Kasumi-1 (cell line): ENCODE results near the gene SEC14L1.

Experiments
- DNase-seq, 2 experiments: peaks; one replicate each; lab custom pipeline; 2025; lab: John Stamatoyannopoulos, UW

Gene SEC14L1

GRCh38 chr17:77214328-77214727, 73.6 kb downstream of the SEC14L1 start:
- DNase-seq, result no peak

GRCh38 chr17:77214743-77215142, 74.0 kb downstream of the SEC14L1 start:
- peak; percentile 66 to 74 for DNase-seq

- no peak for DNase-seq
Observed at GRCh38 chr17:77215281-77215680, 74.5 kb downstream of the SEC14L1 start.

- DNase-seq, result no peak
Observed at GRCh38 chr17:77216486-77216885, 75.7 kb downstream of the SEC14L1 start.

GRCh38 chr17:77217123-77217522, 76.4 kb downstream of the SEC14L1 start:
- no peak for DNase-seq

- no peak for DNase-seq
Observed at GRCh38 chr17:77217566-77217965, 76.8 kb downstream of the SEC14L1 start.

- DNase-seq, result no peak
Observed at GRCh38 chr17:77218902-77219301, 78.1 kb downstream of the SEC14L1 start.

GRCh38 chr17:77222356-77222755, 81.6 kb downstream of the SEC14L1 start:
- DNase-seq, result no peak

- DNase-seq, result no peak
Observed at GRCh38 chr17:77223642-77224420, 83.1 kb downstream of the SEC14L1 start.

GRCh38 chr17:77225265-77225664, 84.5 kb downstream of the SEC14L1 start:
- DNase-seq, result no peak

- DNase-seq, result no peak
Observed at GRCh38 chr17:77227461-77228240, 86.9 kb downstream of the SEC14L1 start.

- DNase-seq, result no peak
Observed at GRCh38 chr17:77228241-77228752, 87.5 kb downstream of the SEC14L1 start.

- DNase-seq, result no peak
Observed at GRCh38 chr17:77228816-77229215, 88.0 kb downstream of the SEC14L1 start.

- DNase-seq, result no peak
Observed at GRCh38 chr17:77229786-77230435, 89.1 kb downstream of the SEC14L1 start.

- DNase-seq, result no peak
Observed at GRCh38 chr17:77230436-77230830, 89.7 kb downstream of the SEC14L1 start.

GRCh38 chr17:77231076-77231871, 90.5 kb downstream of the SEC14L1 start:
- no peak for DNase-seq

- no peak for DNase-seq
Observed at GRCh38 chr17:77233127-77233526, 92.4 kb downstream of the SEC14L1 start.

GRCh38 chr17:77233635-77234334, 93.0 kb downstream of the SEC14L1 start:
- no peak for DNase-seq

GRCh38 chr17:77234695-77235094, 93.9 kb downstream of the SEC14L1 start:
- no peak for DNase-seq

GRCh38 chr17:77235370-77235941, 94.7 kb downstream of the SEC14L1 start:
- DNase-seq, result peak; percentile 76 to 85
